Measurements from ENCODE around the gene ZBTB8OS. TPM values are rescaled to one million over a fixed set of nuclear protein-coding genes. Genes with fewer than 3 reads are reported as not detected.

The ZBTB8OS gene
- total RNA-seq, 4 donors from 2014 or later = 12.5 to 36.7 (median 23.3) TPM

- ATAC-seq (ENCODE audit: low FRiP score) (no peak), DNase-seq (ENCODE audit: low spot score) (no peak)
- TF ChIP-seq, protein P1, sequence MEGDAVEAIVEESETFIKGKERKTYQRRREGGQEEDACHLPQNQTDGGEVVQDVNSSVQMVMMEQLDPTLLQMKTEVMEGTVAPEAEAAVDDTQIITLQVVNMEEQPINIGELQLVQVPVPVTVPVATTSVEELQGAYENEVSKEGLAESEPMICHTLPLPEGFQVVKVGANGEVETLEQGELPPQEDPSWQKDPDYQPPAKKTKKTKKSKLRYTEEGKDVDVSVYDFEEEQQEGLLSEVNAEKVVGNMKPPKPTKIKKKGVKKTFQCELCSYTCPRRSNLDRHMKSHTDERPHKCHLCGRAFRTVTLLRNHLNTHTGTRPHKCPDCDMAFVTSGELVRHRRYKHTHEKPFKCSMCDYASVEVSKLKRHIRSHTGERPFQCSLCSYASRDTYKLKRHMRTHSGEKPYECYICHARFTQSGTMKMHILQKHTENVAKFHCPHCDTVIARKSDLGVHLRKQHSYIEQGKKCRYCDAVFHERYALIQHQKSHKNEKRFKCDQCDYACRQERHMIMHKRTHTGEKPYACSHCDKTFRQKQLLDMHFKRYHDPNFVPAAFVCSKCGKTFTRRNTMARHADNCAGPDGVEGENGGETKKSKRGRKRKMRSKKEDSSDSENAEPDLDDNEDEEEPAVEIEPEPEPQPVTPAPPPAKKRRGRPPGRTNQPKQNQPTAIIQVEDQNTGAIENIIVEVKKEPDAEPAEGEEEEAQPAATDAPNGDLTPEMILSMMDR (IDR thresholded peaks at IDR 0.05) = no peak
These were observed 30.5 kb downstream of the ZBTB8OS start for GRCh38 chr1:32619701-32620485.

GRCh38 chr1:32618673-32619221 is 31.6 kb downstream of the ZBTB8OS start:
- no peak for ATAC-seq (ENCODE audit: low FRiP score)
- TF ChIP-seq, protein P1 (IDR thresholded peaks at IDR 0.05) = no peak
- no peak for DNase-seq (ENCODE audit: low spot score)

GRCh38 chr1:32613472-32613871 is 36.9 kb downstream of the ZBTB8OS start:
- TF ChIP-seq, protein P1 (IDR thresholded peaks at IDR 0.05) = no peak
- ATAC-seq (ENCODE audit: low FRiP score) = no peak
- DNase-seq (ENCODE audit: low spot score) = no peak

DNA sequence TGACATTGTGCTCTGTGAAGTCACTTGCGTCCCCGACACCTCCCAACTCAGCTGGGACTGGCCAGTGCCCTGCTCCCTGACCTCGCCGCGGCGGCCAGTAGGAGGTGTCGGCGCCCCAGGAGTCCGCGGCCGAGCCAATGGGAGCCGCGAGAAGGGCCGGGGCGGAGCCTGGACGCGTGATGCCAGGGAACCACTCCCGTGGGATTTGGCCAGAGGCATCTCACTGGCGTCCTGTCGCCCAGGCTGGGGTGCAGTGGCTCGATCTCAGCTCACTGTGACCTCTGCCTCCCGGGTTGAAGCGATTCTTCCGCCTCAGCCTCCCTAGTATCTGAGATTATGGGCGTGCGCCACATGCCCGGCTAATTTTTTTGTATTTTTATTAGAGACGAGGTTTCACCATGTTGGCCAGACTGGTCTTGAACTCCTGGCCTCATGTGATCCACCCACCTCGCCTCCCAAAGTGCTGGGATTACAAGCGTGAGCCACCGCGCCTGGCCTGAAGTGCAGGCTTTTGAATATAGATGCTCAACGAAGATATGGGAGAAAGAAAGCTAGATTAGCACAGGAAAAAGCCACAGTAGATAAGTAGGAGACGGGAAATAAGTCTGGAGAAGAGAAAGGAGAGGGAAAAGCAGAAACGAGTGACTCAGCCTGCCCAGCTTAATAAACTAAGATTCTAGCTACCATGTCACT is 38.0 kb downstream of the ZBTB8OS start:
- ATAC-seq (ENCODE audit: low FRiP score) (peak; percentile 98), DNase-seq (ENCODE audit: low spot score) (peak; percentile 68)
- TF ChIP-seq, protein P1 (IDR thresholded peaks at IDR 0.05) = no peak

- TF ChIP-seq, protein P1 (IDR thresholded peaks at IDR 0.05) = no peak
- DNase-seq (ENCODE audit: low spot score) = no peak
- peak; percentile 78 for ATAC-seq (ENCODE audit: low FRiP score)
These were observed 38.5 kb downstream of the ZBTB8OS start for GRCh38 chr1:32611859-32612188.

DNA sequence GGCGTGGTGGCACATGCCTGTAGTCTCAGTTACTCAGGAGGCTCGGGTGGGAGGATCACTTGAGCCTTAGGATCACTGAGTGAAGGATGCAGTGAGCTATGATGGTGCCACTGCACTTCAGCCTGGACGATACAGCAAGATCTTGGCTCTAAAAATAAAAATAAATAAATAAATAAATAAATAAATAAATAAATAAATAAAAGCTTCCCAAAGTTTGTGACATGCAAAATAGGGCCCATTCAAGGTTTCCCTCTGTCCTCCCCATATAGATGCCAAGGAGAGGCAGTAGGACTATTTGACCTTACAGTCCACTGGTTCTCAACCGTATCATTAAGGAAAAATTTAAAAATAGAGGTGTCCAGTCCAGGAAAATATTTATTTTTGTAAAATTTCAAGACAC is 41.2 kb downstream of the ZBTB8OS start:
- ATAC-seq (ENCODE audit: low FRiP score) (no peak), DNase-seq (ENCODE audit: low spot score) (no peak)
- TF ChIP-seq, protein P1 (IDR thresholded peaks at IDR 0.05) = no peak

Measured in omental fat pad (tissue), 4 donors.